Cardiac muscle cell (in vitro differentiated cells and primary cell): ENCODE data around the gene GSE1. TPM values are rescaled to one million over a fixed set of nuclear protein-coding genes. Genes with fewer than 3 reads are reported as not detected.

Experiments used
- DNase-seq, 2 donors: peaks; one replicate each; pipeline versions ENCODE4 v3.0.0 to v3.0.0-alpha.2; 2010 to 2017; ENCODE audit warnings: low read depth in 1 of 2, low spot score in 1 of 2
- H3K27ac ChIP-seq: fragments of 200-600 bp; sonication (generic); 2 replicates; pipeline ENCODE4 v1.5.1; 2016
- H3K27me3 ChIP-seq: fragments of 200-600 bp; sonication (generic); 2 replicates; pipeline ENCODE4 v1.6.0; 2016; ENCODE audit warnings: control low read depth
- H3K36me3 ChIP-seq: fragments of 200-600 bp; sonication (generic); 2 replicates; pipeline ENCODE4 v1.5.1; 2016; ENCODE audit warnings: control low read depth
- H3K4me1 ChIP-seq: fragments of 200-600 bp; sonication (generic); 2 replicates; pipeline ENCODE4 v1.8.1; 2017; ENCODE audit warnings: low read depth, mild to moderate bottlenecking, mixed run types
- H3K4me3 ChIP-seq: fragments of 200-600 bp; sonication (generic); 2 replicates; pipeline ENCODE4 v1.5.1; 2016; ENCODE audit warnings: mild to moderate bottlenecking
- H3K9me3 ChIP-seq: fragments of 200-600 bp; sonication (generic); 2 replicates; pipeline ENCODE4 v1.5.1; 2017; ENCODE audit warnings: low read depth, mild to moderate bottlenecking, control low read depth
- polyA plus RNA-seq: library from polyadenylated mRNA; unstranded; fragments of >200 nt; fragmentation: Nextera tagmentation; extraction: Ambion mirVana; gene quantifications from 2 replicates; pipeline ENCODE4 v1.2.1, GENCODE V29; 2016
- total RNA-seq: library from RNA; depleted of rRNA; stranded (reverse); fragments of >200 nt; gene quantifications from 2 replicates; pipeline ENCODE4 v1.2.3, GENCODE V29; 2016
- TF ChIP-seq, protein P1 (sequence below): IDR thresholded peaks from 2 replicates; pipeline ENCODE4 v1.5.1; 2012; ENCODE audit warnings: low read depth, mild to moderate bottlenecking, low read length

The GSE1 gene
- total and polyA plus RNA-seq, 2 experiments from 2014 or later, result 48.8 to 174 TPM

DNA sequence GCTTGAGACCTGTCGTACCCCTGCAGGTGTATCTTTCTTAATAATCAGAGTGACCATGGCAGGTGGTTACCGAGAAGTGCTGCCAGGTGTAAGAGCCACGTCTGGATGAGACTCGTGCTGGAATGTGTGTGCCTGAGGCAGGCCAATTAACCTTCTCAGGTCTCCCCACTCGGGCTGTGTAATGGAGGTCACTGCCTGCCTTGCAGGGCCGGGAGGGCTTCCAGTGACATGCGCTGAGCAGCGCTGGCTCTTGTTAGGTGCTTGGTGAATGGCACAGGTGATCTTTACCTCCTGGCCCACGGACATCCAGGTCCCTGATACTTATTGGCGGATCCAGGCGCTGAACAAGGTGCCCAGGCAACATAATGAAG is 4.6 kb upstream of the GSE1 start:
- Histone ChIP-seq H3K27me3 (no peaks in the 10 kb centered on the region), H3K36me3 (no peaks in the 10 kb centered on the region), H3K9me3 (no peaks in the 10 kb centered on the region), H3K27ac (no peak overlapping the region), H3K4me1 (peaks cover 48% of the 10 kb centered on the region), H3K4me3 (no peak overlapping the region)
- DNase-seq, result no peak
- TF ChIP-seq, protein P1, sequence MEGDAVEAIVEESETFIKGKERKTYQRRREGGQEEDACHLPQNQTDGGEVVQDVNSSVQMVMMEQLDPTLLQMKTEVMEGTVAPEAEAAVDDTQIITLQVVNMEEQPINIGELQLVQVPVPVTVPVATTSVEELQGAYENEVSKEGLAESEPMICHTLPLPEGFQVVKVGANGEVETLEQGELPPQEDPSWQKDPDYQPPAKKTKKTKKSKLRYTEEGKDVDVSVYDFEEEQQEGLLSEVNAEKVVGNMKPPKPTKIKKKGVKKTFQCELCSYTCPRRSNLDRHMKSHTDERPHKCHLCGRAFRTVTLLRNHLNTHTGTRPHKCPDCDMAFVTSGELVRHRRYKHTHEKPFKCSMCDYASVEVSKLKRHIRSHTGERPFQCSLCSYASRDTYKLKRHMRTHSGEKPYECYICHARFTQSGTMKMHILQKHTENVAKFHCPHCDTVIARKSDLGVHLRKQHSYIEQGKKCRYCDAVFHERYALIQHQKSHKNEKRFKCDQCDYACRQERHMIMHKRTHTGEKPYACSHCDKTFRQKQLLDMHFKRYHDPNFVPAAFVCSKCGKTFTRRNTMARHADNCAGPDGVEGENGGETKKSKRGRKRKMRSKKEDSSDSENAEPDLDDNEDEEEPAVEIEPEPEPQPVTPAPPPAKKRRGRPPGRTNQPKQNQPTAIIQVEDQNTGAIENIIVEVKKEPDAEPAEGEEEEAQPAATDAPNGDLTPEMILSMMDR, result no peak

DNA sequence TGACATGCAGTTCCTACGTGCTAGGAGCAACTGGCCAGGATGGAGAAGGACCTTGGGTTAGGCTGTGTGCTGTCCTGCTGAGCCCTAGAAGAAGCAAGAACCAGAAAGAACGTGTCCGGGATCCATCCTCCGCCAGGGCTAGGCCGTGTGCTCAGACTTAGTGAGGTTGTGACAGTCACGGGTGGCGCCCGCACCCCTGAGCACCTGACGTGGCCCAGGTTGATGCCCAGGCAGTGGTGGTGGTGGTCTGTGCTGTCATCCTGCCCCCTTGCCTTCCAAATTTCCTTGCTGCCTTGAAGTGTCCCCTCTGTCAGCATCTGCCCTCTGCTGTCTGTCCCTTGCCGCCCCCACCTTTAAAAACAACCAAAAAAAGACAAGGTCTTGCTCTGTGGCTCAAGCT is 4.2 kb upstream of the GSE1 start:
- peaks cover 44% of the 10 kb centered on the region for H3K4me1 ChIP-seq
- H3K4me3 ChIP-seq, result no peak overlapping the region
- no peak overlapping the region for H3K27ac ChIP-seq

DNA sequence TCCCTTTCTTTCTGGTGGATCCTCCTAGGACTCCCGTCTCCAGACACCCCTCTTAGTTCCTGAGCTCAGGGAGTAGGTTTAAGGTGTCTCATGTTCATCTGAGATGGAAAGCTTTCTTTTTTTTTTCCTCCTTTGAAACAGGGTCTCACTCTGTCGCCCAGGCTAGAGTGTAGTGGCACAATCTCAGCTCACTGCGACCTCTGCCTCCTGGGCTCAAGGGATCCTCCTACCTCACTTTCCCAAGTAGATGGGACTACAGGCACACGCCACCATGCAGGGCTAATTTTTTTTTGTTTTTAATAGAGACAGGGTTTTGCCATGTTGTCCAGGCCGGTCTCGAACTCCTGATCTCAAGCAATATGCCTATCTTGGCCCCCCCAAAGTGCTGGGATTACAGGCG is 3.6 kb upstream of the GSE1 start:
- Histone ChIP-seq H3K9me3 (no peaks in the 10 kb centered on the region), H3K27ac (no peak overlapping the region), H3K4me1 (peaks cover 48% of the 10 kb centered on the region), H3K27me3 (no peaks in the 10 kb centered on the region), H3K36me3 (no peaks in the 10 kb centered on the region), H3K4me3 (no peak overlapping the region)
- TF ChIP-seq, protein P1, result no peak
- DNase-seq, result no peak

More for the DNA sequence above, 4.2 kb upstream of the GSE1 start:
- DNase-seq, result no peak
- Histone ChIP-seq H3K9me3 (no peaks in the 10 kb centered on the region), H3K36me3 (no peaks in the 10 kb centered on the region), H3K27me3 (no peaks in the 10 kb centered on the region)
- TF ChIP-seq, protein P1, result no peak

DNA sequence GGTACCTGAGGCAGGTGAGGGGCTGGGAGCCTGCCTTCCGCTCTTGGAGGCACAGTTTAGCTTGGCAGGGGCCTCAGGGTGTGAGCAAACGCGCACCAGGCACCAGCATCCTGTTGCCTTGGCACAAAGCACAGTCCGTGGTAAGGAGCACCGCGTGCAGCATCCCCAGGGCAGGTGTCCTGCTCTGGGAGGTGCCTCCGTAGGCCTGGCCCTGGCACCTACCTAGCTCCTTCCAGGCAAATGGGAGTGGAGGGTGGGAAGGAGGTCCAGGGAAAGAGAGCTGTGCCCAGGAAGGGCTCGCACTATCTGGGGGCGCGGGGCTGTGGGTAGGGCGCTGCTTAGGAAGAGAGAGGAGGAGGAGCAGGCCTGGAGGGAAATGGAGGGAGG is 3.1 kb upstream of the GSE1 start:
- Histone ChIP-seq H3K4me3 (no peak overlapping the region), H3K4me1 (peaks cover 51% of the 10 kb centered on the region)

DNA sequence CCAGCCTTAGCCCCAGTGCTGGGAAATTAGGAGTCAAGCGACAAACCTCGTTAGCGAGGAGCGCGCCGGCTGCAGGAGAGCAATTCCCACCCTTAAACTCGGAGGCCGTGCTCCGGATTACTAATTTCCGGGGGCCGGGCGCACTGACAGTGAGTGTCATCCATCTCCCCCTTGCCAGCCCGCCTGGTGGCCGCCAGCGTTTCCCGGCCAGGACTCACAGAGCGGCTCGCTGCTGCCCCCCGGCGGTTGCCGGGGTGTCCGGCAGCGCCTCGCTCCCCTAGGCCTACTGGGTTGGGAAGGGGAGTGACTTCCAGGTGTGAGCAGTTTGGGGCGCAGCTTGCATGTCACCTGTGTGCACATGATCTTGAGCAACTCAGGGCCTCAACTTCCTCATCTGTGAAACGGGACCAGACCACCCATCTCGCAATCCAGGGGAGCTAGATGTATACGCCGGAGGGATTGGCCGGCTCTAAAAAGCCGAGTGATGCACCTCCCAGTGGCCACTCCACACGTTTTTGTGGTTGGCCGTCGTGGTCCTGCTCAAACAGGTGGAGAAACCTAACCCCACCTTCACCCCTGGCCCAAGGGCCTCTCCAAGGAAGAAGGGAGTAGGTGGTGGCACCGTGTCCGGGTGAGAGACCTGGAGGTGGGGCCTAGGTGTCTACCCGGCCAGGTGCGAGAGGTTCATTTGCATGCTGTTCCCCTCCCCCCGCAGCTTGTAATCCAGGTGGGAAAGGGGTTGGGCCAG is 2.5 kb upstream of the GSE1 start:
- Histone ChIP-seq H3K27ac (peak overlapping the region; percentile 74), H3K36me3 (no peaks in the 10 kb centered on the region), H3K4me3 (peak overlapping the region; percentile 75), H3K9me3 (no peaks in the 10 kb centered on the region), H3K4me1 (peaks cover 51% of the 10 kb centered on the region), H3K27me3 (no peaks in the 10 kb centered on the region)
- peak; percentile 80 to 92 for DNase-seq
- TF ChIP-seq, protein P1, result peak; percentile 97

More for the DNA sequence above, 3.1 kb upstream of the GSE1 start:
- Histone ChIP-seq H3K27ac (no peak overlapping the region), H3K36me3 (no peaks in the 10 kb centered on the region), H3K9me3 (no peaks in the 10 kb centered on the region), H3K27me3 (no peaks in the 10 kb centered on the region)
- no peak for DNase-seq
- TF ChIP-seq, protein P1, result no peak
